Osteoblast (primary cell): Measurements from ENCODE around the gene FUT9. TPM values are rescaled to one million over a fixed set of nuclear protein-coding genes. Genes with fewer than 3 reads are reported as not detected.

Source experiments
- DNase-seq: peaks from one replicate; pipeline ENCODE4 v3.0.0; 2011; ENCODE audit warnings: low spot score, mixed read lengths; ENCODE audit not compliant: insufficient read length; ENCODE audit errors: missing footprints
- H2AFZ ChIP-seq: 2 replicates; pipeline ENCODE4 v1.6.0; 2011; ENCODE audit warnings: mild to moderate bottlenecking, low read length
- H3K27ac ChIP-seq: 2 replicates; pipeline ENCODE4 v1.5.1; 2011; ENCODE audit warnings: mild to moderate bottlenecking, low read depth, low read length, moderate library complexity
- H3K27me3 ChIP-seq: 2 replicates; pipeline ENCODE4 v1.6.0; 2012; ENCODE audit warnings: mild to moderate bottlenecking, control low read depth, inconsistent platforms, low read length, moderate library complexity; ENCODE audit not compliant: insufficient read depth
- H3K36me3 ChIP-seq: 2 replicates; pipeline ENCODE4 v1.5.1; 2011; ENCODE audit warnings: mild to moderate bottlenecking, low read length, control low read depth, moderate library complexity; ENCODE audit not compliant: insufficient read depth
- H3K4me1 ChIP-seq: 2 replicates; pipeline ENCODE4 v1.5.1; 2011; ENCODE audit warnings: mild to moderate bottlenecking, low read length, control low read depth, moderate library complexity; ENCODE audit not compliant: insufficient read depth
- H3K4me2 ChIP-seq: 2 replicates; pipeline ENCODE4 v1.6.0; 2011; ENCODE audit warnings: mild to moderate bottlenecking, low read length; ENCODE audit not compliant: insufficient read depth
- H3K4me3 ChIP-seq: fragments of 200-600 bp; sonication (generic); 3 replicates; pipeline ENCODE4 v1.5.1; 2012; ENCODE audit warnings: mild to moderate bottlenecking, low read length, inconsistent platforms; ENCODE audit not compliant: insufficient read depth
- H3K79me2 ChIP-seq: 2 replicates; pipeline ENCODE4 v1.6.0; 2012; ENCODE audit warnings: mild to moderate bottlenecking, low read length, control low read depth, inconsistent platforms; ENCODE audit not compliant: insufficient read depth
- H3K9me3 ChIP-seq: 2 replicates; pipeline ENCODE4 v1.5.1; 2011; ENCODE audit warnings: low read depth, low read length, control low read depth
- H4K20me1 ChIP-seq: 2 replicates; pipeline ENCODE4 v1.6.0; 2012; ENCODE audit warnings: mild to moderate bottlenecking, low read length, control low read depth; ENCODE audit not compliant: insufficient read depth
- CTCF ChIP-seq: IDR thresholded peaks from 2 replicates; pipeline ENCODE4 v1.5.1; 2011; ENCODE audit warnings: mild to moderate bottlenecking, low read depth, low read length, moderate library complexity; ENCODE audit errors: extremely low read depth
- total RNA-seq: library from RNA; depleted of rRNA; stranded (reverse); fragments of >200 nt; gene quantifications from 2 replicates; pipeline ENCODE4 v1.2.3, GENCODE V29; 2012

FUT9 gene
- total RNA-seq, 1 donor, result not detected

- Histone ChIP-seq H3K79me2 (no peaks in the 10 kb centered on the region), H3K36me3 (no peaks in the 10 kb centered on the region), H3K4me2 (no peak overlapping the region), H3K27me3 (no peaks in the 10 kb centered on the region), H3K27ac (no peak overlapping the region), H3K4me1 (no peaks in the 10 kb centered on the region), H3K4me3 (no peak overlapping the region), H3K9me3 (peaks cover 3% of the 10 kb centered on the region), H2AFZ (no peak overlapping the region), H4K20me1 (no peaks in the 10 kb centered on the region)
- TF ChIP-seq CTCF, result no peak
- DNase-seq, result no peak
Measured at GRCh38 chr6:96142142-96142541, 126.4 kb downstream of the FUT9 start.

- Histone ChIP-seq H3K4me1 (no peaks in the 10 kb centered on the region), H3K27me3 (no peaks in the 10 kb centered on the region), H3K27ac (no peak overlapping the region), H3K4me3 (no peak overlapping the region), H3K36me3 (no peaks in the 10 kb centered on the region), H2AFZ (no peak overlapping the region), H3K9me3 (peaks cover under 1% of the 10 kb centered on the region), H4K20me1 (no peaks in the 10 kb centered on the region), H3K79me2 (no peaks in the 10 kb centered on the region), H3K4me2 (no peak overlapping the region)
- no peak for TF ChIP-seq CTCF
- no peak for DNase-seq
Measured at GRCh38 chr6:96150431-96150830, 134.7 kb downstream of the FUT9 start.

GRCh38 chr6:96151707-96152106, 135.9 kb downstream of the FUT9 start:
- Histone ChIP-seq H3K36me3 (no peaks in the 10 kb centered on the region), H4K20me1 (no peaks in the 10 kb centered on the region), H3K4me1 (no peaks in the 10 kb centered on the region), H3K9me3 (no peaks in the 10 kb centered on the region), H3K4me2 (no peak overlapping the region), H3K4me3 (no peak overlapping the region), H3K27ac (no peak overlapping the region), H3K27me3 (no peaks in the 10 kb centered on the region), H2AFZ (no peak overlapping the region), H3K79me2 (no peaks in the 10 kb centered on the region)
- DNase-seq, result no peak
- no peak for TF ChIP-seq CTCF

- Histone ChIP-seq H2AFZ (no peak overlapping the region), H3K9me3 (no peaks in the 10 kb centered on the region), H3K79me2 (no peaks in the 10 kb centered on the region), H3K4me2 (no peak overlapping the region), H4K20me1 (no peaks in the 10 kb centered on the region), H3K27me3 (no peaks in the 10 kb centered on the region), H3K4me3 (no peak overlapping the region), H3K27ac (no peak overlapping the region), H3K4me1 (no peaks in the 10 kb centered on the region), H3K36me3 (no peaks in the 10 kb centered on the region)
- TF ChIP-seq CTCF, result no peak
- DNase-seq, result no peak
Measured at GRCh38 chr6:96152114-96152708, 136.4 kb downstream of the FUT9 start.
